ENCODE results near the gene MINDY4.

The MINDY4 gene

GRCh38 chr7:30935569-30935877 lies 164.3 kb downstream of the MINDY4 start:
- H3K4me3 ChIP-seq (ENCODE audit: control insufficient read depth, low read depth, low read length) = no peak overlapping the region
- DNase-seq (ENCODE audit: low read depth) = no peak
- no peak for TF ChIP-seq CTCF (IDR thresholded peaks at IDR 0.05; ENCODE audit: control insufficient read depth, insufficient read depth, low read depth, low read length, missing control alignments)

DNA sequence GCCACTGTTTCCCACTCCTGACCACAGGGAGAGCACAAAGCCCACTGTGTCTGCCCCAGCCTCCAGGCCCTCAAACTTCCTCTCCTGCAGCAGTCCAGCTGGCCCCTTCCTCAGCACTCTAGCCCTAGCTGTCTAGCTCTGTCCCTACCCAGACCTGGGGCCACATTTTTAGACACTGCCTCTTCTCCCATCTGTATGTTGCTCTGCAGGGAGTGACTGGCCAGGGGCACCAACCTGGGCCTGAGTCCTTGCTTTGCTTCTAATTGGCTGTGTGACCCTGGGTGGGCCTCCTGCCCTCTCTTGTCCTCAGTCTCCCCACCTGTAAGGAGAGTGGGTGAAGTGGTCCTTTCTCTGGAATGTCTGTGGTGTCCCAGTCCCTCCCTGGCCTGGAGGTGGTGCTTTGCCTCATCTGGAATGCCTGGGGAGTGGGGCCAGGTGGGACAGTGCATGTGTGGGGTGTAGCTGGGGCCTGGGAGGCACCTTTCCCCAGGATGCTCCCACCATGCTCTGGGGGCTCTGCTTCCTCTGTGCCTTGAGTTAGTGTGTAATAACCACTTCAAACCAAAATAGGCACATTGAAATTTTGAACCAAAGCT lies 165.5 kb downstream of the MINDY4 start:
- no peak overlapping the region for H3K4me3 ChIP-seq (ENCODE audit: control insufficient read depth, low read depth, low read length)
- TF ChIP-seq CTCF (IDR thresholded peaks at IDR 0.05; ENCODE audit: control insufficient read depth, insufficient read depth, low read depth, low read length, missing control alignments) = no peak
- no peak for DNase-seq (ENCODE audit: low read depth)

DNA sequence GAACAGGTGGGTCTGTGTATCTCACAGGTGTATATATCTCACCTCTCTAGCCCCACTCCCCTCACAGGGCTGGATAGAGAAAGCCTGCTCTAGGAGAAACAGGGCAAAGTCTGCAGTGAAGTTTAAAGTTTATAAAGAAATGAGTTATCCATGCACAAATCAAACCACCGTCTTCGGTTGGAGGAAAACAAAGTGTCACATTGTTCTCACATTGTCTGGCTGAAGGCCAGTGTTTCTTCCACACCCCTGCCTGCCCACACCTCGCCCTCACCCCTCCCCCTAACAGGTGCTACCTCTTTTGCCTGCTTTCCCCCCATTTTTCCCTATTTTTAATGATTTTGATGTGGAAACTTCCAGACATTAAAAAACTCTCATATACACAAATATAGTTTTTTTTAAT lies 166.2 kb downstream of the MINDY4 start:
- no peak for TF ChIP-seq CTCF (IDR thresholded peaks at IDR 0.05; ENCODE audit: control insufficient read depth, insufficient read depth, low read depth, low read length, missing control alignments)
- no peak overlapping the region for H3K4me3 ChIP-seq (ENCODE audit: control insufficient read depth, low read depth, low read length)
- no peak for DNase-seq (ENCODE audit: low read depth)

GRCh38 chr7:30938435-30939316 lies 167.5 kb downstream of the MINDY4 start:
- no peak overlapping the region for H3K4me3 ChIP-seq (ENCODE audit: control insufficient read depth, low read depth, low read length)
- no peak for DNase-seq (ENCODE audit: low read depth)
- peak; percentile 98 for TF ChIP-seq CTCF (IDR thresholded peaks at IDR 0.05; ENCODE audit: control insufficient read depth, insufficient read depth, low read depth, low read length, missing control alignments)

DNA sequence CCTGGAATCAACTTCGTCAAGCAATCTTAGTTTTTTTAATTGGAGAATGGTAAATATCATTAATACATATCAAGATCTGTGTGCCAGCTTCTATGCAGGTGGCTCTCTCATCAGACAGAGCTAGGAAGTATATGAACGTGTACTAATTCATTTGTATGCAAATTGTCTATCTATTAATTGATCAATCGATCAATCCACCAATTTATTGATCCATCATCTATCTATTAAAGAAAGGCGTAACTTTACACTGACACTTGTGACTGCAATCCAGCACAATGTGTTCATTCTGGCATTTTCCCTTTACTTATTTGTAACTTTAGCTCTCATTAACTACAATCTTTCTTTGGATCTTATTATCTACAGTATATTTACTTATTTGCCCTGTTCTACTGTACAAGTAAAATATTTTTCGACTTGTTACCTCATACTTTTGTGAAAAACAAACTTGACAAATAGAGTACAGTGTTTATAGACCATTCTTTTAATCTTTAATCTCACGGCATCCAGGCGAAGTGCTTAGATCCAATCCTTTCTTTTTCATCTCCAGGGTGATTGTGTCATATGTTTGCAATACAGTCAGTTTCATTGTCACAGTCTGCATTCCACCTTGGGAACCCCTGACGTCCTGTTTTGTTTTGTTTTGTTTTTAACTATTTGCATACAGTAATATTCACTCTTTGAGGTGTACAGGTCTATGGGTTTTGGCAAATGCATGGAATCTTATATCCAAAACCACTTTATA lies 170.5 kb downstream of the MINDY4 start:
- no peak for DNase-seq (ENCODE audit: low read depth)
- H3K4me3 ChIP-seq (ENCODE audit: control insufficient read depth, low read depth, low read length) = no peak overlapping the region
- no peak for TF ChIP-seq CTCF (IDR thresholded peaks at IDR 0.05; ENCODE audit: control insufficient read depth, insufficient read depth, low read depth, low read length, missing control alignments)
